CD4-positive, alpha-beta T cell (primary cell): ENCODE measurements around the gene SPATA2. TPM values are rescaled to one million over a fixed set of nuclear protein-coding genes. Genes with fewer than 3 reads are reported as not detected.

Source experiments
- ATAC-seq: fragments of 200-7000 bp; cut with Tn5 transposase; one replicate; pipeline ENCODE4 v1.10.0; 2022; ENCODE audit warnings: mild to moderate bottlenecking; ENCODE audit not compliant: poor library complexity
- CTCF ChIA-PET: fragments of 350-600 bp; sonication (Branson Sonifier 250); formaldehyde crosslinking; loops from one replicate; lab custom pipeline; 2021; ENCODE audit warnings: antibody characterized with exemption, inconsistent platforms; lab: Charles Lee
- POLR2A ChIA-PET: fragments of 350-600 bp; sonication (Branson Sonifier 250); formaldehyde crosslinking; loops from one replicate; lab custom pipeline; 2021; ENCODE audit warnings: antibody characterized with exemption, inconsistent platforms; lab: Charles Lee
- DNase-seq, 14 experiments: peaks; one replicate each; pipeline ENCODE4 v3.0.0-alpha.2; 2013 to 2020; ENCODE audit warnings: mixed read lengths in 2 of 14
- H3K27ac ChIP-seq, 2 donors: one replicate each; pipeline versions ENCODE4 v1.5.1 to v1.7.0; 2013; ENCODE audit warnings: low read length in 2 of 2, low read depth in 1 of 2, mild to moderate bottlenecking in 1 of 2
- H3K27me3 ChIP-seq, 2 experiments: 1 replicate in 1 of 2; 2 replicates in 1 of 2; pipeline versions ENCODE4 v1.6.1 to v1.7.0; 2013; ENCODE audit warnings: low read length in 2 of 2, control low read depth in 1 of 2, mild to moderate bottlenecking in 1 of 2, moderate library complexity in 1 of 2; ENCODE audit not compliant: insufficient read depth in 2 of 2, control insufficient read depth in 1 of 2
- H3K36me3 ChIP-seq: one replicate; pipeline ENCODE4 v1.6.1; 2013; ENCODE audit warnings: low read length, control low read depth; ENCODE audit not compliant: insufficient read depth
- H3K4me1 ChIP-seq: one replicate; pipeline ENCODE4 v1.6.1; 2013; ENCODE audit warnings: low read length, control low read depth; ENCODE audit not compliant: insufficient read depth
- H3K4me3 ChIP-seq: one replicate; pipeline ENCODE4 v1.5.1; 2013; ENCODE audit warnings: mild to moderate bottlenecking, low read length, moderate library complexity
- H3K9me3 ChIP-seq, 2 experiments: 1 replicate in 1 of 2; 2 replicates in 1 of 2; pipeline versions ENCODE4 v1.6.1 to v1.7.0; 2013; ENCODE audit warnings: low read length in 2 of 2, mild to moderate bottlenecking in 2 of 2, control low read depth in 1 of 2, moderate library complexity in 1 of 2; ENCODE audit not compliant: control insufficient read depth in 1 of 2, insufficient read depth in 1 of 2
- H3K27ac Mint-ChIP-seq: one replicate; pipeline ENCODE4 v1.8.0; 2020; ENCODE audit warnings: mixed read lengths
- H3K27me3 Mint-ChIP-seq: one replicate; pipeline ENCODE4 v1.8.0; 2021; ENCODE audit warnings: mixed read lengths
- H3K36me3 Mint-ChIP-seq: one replicate; pipeline ENCODE4 v1.8.0; 2021; ENCODE audit warnings: low read depth, mixed read lengths
- H3K4me1 Mint-ChIP-seq: one replicate; pipeline ENCODE4 v1.8.0; 2021; ENCODE audit warnings: low read depth, mixed read lengths
- H3K4me3 Mint-ChIP-seq: one replicate; pipeline ENCODE4 v1.8.0; 2020; ENCODE audit warnings: mild to moderate bottlenecking, mixed read lengths
- H3K9me3 Mint-ChIP-seq: one replicate; pipeline ENCODE4 v1.8.0; 2020; ENCODE audit warnings: mixed read lengths
- intact Hi-C, 2 experiments: fragments of 100-400 bp; cut with DNase I in 1 of 2; cut with micrococcal nuclease in 1 of 2; formaldehyde crosslinking; loops; one replicate each; pipeline versions ENCODE4 v1.15.1 to v1.9.0; 2023 to 2025; cut with DNase I, micrococcal nuclease
- total RNA-seq, 174 experiments: library from RNA in 2 of 174; stranded (reverse) in 2 of 174; gene quantifications; one replicate each; pipeline ENCODE4 v1.2.3 and lab custom pipeline; 2021 to 2026
- TF ChIP-seq, protein P1 (sequence below): fragments of 200-600 bp; IDR thresholded peaks from one replicate; pipeline ENCODE4 v1.8.0; 2022; ENCODE audit warnings: antibody characterized with exemption, mild to moderate bottlenecking

SPATA2 gene
- total RNA-seq, 2 experiments from 2014 or later = 16.0 to 16.4 TPM

DNA sequence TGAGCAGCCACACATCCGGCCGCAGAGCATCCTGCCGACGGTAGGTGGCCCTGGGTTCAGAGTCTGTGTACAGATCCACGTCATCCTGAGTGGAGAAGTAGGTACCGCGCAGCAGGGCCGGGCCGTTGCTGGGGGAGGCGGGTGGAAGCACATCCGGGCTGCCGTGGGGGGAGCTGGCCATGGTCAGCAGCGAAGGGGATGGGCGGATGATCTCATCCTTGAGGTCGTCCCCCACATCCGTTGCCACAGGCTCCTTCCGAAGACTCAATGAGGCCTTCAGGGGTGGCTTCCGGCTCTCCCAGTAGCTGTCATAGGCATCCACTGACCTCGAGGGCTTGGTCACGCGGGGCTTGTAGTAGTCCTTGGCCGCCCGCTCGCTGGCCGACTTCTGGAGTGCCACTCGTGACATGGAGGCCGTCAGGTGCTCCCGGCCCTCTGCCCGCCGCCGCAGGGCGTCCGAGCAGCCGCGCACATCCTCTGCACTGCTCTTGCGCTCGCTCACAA is 9.2 kb downstream of the SPATA2 start:
- no peaks in the 10 kb centered on the region for H3K27me3 Mint-ChIP-seq
- DNase-seq (no peak), ATAC-seq (no peak)
- TF ChIP-seq, protein P1, sequence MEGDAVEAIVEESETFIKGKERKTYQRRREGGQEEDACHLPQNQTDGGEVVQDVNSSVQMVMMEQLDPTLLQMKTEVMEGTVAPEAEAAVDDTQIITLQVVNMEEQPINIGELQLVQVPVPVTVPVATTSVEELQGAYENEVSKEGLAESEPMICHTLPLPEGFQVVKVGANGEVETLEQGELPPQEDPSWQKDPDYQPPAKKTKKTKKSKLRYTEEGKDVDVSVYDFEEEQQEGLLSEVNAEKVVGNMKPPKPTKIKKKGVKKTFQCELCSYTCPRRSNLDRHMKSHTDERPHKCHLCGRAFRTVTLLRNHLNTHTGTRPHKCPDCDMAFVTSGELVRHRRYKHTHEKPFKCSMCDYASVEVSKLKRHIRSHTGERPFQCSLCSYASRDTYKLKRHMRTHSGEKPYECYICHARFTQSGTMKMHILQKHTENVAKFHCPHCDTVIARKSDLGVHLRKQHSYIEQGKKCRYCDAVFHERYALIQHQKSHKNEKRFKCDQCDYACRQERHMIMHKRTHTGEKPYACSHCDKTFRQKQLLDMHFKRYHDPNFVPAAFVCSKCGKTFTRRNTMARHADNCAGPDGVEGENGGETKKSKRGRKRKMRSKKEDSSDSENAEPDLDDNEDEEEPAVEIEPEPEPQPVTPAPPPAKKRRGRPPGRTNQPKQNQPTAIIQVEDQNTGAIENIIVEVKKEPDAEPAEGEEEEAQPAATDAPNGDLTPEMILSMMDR = no peak
- Histone ChIP-seq H3K36me3 (peaks cover 58% of the 10 kb centered on the region), H3K9me3 (no peaks in the 10 kb centered on the region), H3K27me3 (no peaks in the 10 kb centered on the region), H3K4me1 (no peaks in the 10 kb centered on the region), H3K27ac (no peak overlapping the region), H3K4me3 (no peak overlapping the region)
- H3K27ac Mint-ChIP-seq = no peak overlapping the region
- peaks cover 64% of the 10 kb centered on the region for H3K36me3 Mint-ChIP-seq
- no peaks in the 10 kb centered on the region for H3K9me3 Mint-ChIP-seq
- CTCF ChIA-PET = no interaction called here
- POLR2A ChIA-PET = no interaction called here
- intact Hi-C loops = no loop called here
- no peak overlapping the region for H3K4me3 Mint-ChIP-seq
- H3K4me1 Mint-ChIP-seq = peaks cover 9% of the 10 kb centered on the region

DNA sequence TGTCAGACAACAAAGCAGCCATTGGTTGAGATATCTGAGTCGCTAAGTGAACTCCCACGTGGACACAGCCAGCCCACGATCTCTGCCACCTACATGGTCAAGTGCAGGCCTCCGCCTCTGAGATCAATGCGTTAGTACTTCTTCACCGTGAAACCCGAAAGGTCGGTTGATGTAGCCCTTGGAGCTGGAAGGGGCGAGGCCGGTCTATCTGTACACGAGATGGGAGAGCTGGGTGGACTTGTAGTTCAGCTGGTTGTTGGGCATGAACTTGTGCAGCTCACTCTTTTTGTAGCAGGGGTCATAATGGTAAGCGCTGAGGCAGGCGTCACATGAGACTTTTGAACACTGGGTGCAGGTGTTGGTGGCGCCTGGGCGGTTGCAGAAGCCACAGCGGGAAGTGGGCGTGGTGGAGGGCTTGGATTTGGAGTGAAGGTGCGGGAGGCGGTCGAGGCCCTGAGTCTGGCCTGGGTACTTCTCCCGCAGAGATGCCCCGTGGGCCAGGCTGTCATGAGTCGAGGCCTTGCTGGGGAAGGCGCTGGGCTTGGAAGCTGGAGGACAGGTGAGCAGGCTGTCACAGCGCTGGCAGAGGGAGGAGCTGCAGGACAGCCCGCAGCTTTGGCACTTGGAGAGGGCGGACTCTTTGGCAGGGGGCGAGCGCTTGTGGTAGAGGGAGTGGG is 9.8 kb downstream of the SPATA2 start:
- ChIA-PET POLR2A (no interaction called here), CTCF (no interaction called here)
- Histone ChIP-seq H3K4me1 (no peaks in the 10 kb centered on the region), H3K9me3 (no peaks in the 10 kb centered on the region), H3K4me3 (no peak overlapping the region), H3K27ac (no peak overlapping the region), H3K27me3 (no peaks in the 10 kb centered on the region), H3K36me3 (peaks cover 58% of the 10 kb centered on the region)
- H3K4me3 Mint-ChIP-seq = no peak overlapping the region
- H3K27ac Mint-ChIP-seq = peak overlapping the region; percentile 65
- peaks cover 9% of the 10 kb centered on the region for H3K4me1 Mint-ChIP-seq
- ATAC-seq = no peak
- intact Hi-C loops = no loop called here
- no peaks in the 10 kb centered on the region for H3K9me3 Mint-ChIP-seq
- DNase-seq = no peak
- TF ChIP-seq, protein P1 = no peak
- H3K36me3 Mint-ChIP-seq = peaks cover 64% of the 10 kb centered on the region
- H3K27me3 Mint-ChIP-seq = no peaks in the 10 kb centered on the region

DNA sequence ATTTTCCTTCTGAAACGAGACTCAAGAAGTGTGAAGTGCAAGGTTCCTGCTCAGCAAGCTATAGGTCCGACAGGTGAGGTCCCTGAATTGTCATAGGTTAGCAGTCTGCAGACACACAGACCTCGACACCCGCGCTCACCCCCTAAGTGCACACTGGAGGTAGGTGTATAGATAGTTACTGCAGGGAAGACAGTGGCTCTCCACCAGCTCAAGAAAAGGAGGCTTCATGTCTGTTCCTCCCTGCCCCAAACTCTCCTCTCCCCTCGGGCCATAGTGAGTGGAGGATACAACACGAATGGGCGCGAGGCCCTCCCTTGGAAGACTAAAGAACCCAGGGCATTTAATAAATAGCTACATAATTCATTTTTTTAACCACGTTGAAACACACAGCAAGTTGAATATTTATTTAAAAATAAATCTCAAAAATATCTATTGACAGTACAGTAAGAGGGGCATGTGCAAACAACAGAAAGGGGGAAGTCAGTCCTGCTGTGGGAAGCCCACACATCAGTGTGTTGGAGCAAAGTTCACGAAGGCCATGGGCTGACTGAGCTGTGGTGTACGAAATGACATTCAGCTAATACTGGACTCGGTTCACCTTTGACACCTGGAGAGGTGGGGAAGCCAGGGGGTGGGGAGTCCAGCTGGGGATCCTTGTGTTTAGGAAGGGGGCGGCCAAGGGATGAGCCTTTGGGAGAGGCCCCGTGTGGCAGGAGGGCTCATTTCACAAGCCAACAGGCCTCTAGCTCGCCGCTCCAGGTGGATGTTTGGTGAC is 10.7 kb downstream of the SPATA2 start:
- H3K27ac ChIP-seq = no peak overlapping the region
- Mint-ChIP-seq H3K4me1 (peaks cover 6% of the 10 kb centered on the region), H3K36me3 (peaks cover 56% of the 10 kb centered on the region), H3K27me3 (no peaks in the 10 kb centered on the region), H3K4me3 (no peak overlapping the region), H3K27ac (no peak overlapping the region), H3K9me3 (no peaks in the 10 kb centered on the region)
- POLR2A ChIA-PET = no interaction called here
- H3K4me3 ChIP-seq = no peak overlapping the region
- DNase-seq (peak in 1 of 14 experiments; percentile 8), ATAC-seq (no peak)
- peaks cover 52% of the 10 kb centered on the region for H3K36me3 ChIP-seq
- H3K4me1 ChIP-seq = no peaks in the 10 kb centered on the region
- TF ChIP-seq, protein P1 = no peak
- intact Hi-C loops = no loop called here
- H3K27me3 ChIP-seq = no peaks in the 10 kb centered on the region
- no peaks in the 10 kb centered on the region for H3K9me3 ChIP-seq
- CTCF ChIA-PET = no interaction called here
